Stomach (tissue), 9 donors: ENCODE data around the gene CHDH. TPM values are rescaled to one million over a fixed set of nuclear protein-coding genes. Genes with fewer than 3 reads are reported as not detected.

Source experiments
- DNase-seq, 2 donors: peaks; one replicate each; pipeline versions ENCODE4 v3.0.0 to v3.0.0-alpha.2; 2013 to 2019
- H3K27ac ChIP-seq, 5 donors: fragments of 200-600 bp in 4 of 5; sonication (generic) in 4 of 5; one replicate each; pipeline ENCODE4 v1.5.1; 2013 to 2019; ENCODE audit warnings: mild to moderate bottlenecking in 1 of 5, moderate library complexity in 1 of 5
- H3K27me3 ChIP-seq, 3 donors: fragments of 200-600 bp; sonication (generic); one replicate each; pipeline ENCODE4 v1.5.1; 2017 to 2019; ENCODE audit warnings: mixed run types in 1 of 3
- H3K36me3 ChIP-seq, 4 donors: fragments of 200-600 bp; sonication (generic); 1 replicate in 3 of 4; 2 replicates in 1 of 4; pipeline ENCODE4 v1.5.1; 2016 to 2019
- H3K4me1 ChIP-seq, 4 donors: fragments of 200-600 bp; sonication (generic); one replicate each; pipeline ENCODE4 v1.5.1; 2016 to 2019
- H3K4me3 ChIP-seq, 4 donors: fragments of 200-600 bp; sonication (generic) in 3 of 4; one replicate each; pipeline ENCODE4 v1.5.1; 2016 to 2019; ENCODE audit warnings: mild to moderate bottlenecking in 1 of 4
- H3K9me3 ChIP-seq, 4 donors: fragments of 200-600 bp; sonication (generic); one replicate each; pipeline ENCODE4 v1.5.1; 2016 to 2019
- EP300 ChIP-seq: sonication (generic); formaldehyde crosslinking; IDR thresholded peaks from one replicate; pipeline ENCODE4 v1.6.1; 2017; ENCODE audit warnings: antibody characterized with exemption
- POLR2A ChIP-seq, 4 donors: fragments of 450-650 bp; IDR thresholded peaks; one replicate each; pipeline ENCODE4 v1.6.1; 2016; ENCODE audit warnings: antibody characterized with exemption in 4 of 4, control low read depth in 2 of 4, mild to moderate bottlenecking in 1 of 4, moderate library complexity in 1 of 4
- POLR2AphosphoS5 ChIP-seq, 3 donors: sonication (generic); formaldehyde crosslinking; IDR thresholded peaks; one replicate each; pipeline ENCODE4 v1.6.1; 2016; ENCODE audit warnings: antibody characterized with exemption in 3 of 3
- WGBS, 5 donors: extraction: QIAGEN DNeasy Blood & Tissue Kit in 3 of 5; methylation state at CpG; one replicate each; pipeline versions ENCODE4 v1.1.5 to v1.1.7; 2013 to 2018; 5-methylcytosine and 5-hydroxymethylcytosine counted together
- intact Hi-C: fragments of 100-400 bp; cut with DNase I; formaldehyde crosslinking; loops from one replicate; pipeline ENCODE4 v1.15.1; 2023; ENCODE audit warnings: low total_unique reads
- polyA plus RNA-seq, 3 donors: library from polyadenylated mRNA; stranded (reverse); fragments of 200-250 nt; gene quantifications; one replicate each; pipeline ENCODE4 v1.2.3, GENCODE V29; 2013
- total RNA-seq, 5 donors: library from RNA; depleted of rRNA; stranded (reverse); fragments of >200 nt; gene quantifications; one replicate each; pipeline versions ENCODE4 v1.1.0 to v1.2.3, GENCODE V29; 2014 to 2016
- TF ChIP-seq, protein P1 (sequence below), 7 experiments: fragments of 450-650 bp in 4 of 7; fragments of 200-600 bp in 3 of 7; sonication (generic) in 3 of 7; IDR thresholded peaks; one replicate each; pipeline ENCODE4 v1.5.1; 2016 to 2019; ENCODE audit warnings: antibody characterized with exemption in 7 of 7, control low read depth in 2 of 7, mild to moderate bottlenecking in 1 of 7
- donor health status: healthy with polysubstance abuse.
- donor health status: Bipolar disorder and iron deficiency.
- donor health status: healthy.

The CHDH gene
- total and polyA plus RNA-seq, 8 donors, result 1.7 to 385 (median 8.4) TPM

- 53 to 66% (median 62%) methylated on average over 5 of the region's 5 CpGs for WGBS, 5 donors
- Histone ChIP-seq H3K9me3 (no peaks in the 10 kb centered on the region), H3K27me3 (peaks cover 0 to 8% (median 0%) of the 10 kb centered on the region in 3 donors), H3K27ac (no peak overlapping the region), H3K4me3 (no peak overlapping the region), H3K4me1 (peaks cover 0 to 16% (median 5%) of the 10 kb centered on the region in 4 donors), H3K36me3 (no peaks in the 10 kb centered on the region)
- no peak for DNase-seq
- TF ChIP-seq POLR2AphosphoS5 (IDR thresholded peaks at IDR 0.05) (no peak), EP300 (no peak), POLR2A (IDR thresholded peaks at IDR 0.05) (no peak)
- TF ChIP-seq, protein P1, sequence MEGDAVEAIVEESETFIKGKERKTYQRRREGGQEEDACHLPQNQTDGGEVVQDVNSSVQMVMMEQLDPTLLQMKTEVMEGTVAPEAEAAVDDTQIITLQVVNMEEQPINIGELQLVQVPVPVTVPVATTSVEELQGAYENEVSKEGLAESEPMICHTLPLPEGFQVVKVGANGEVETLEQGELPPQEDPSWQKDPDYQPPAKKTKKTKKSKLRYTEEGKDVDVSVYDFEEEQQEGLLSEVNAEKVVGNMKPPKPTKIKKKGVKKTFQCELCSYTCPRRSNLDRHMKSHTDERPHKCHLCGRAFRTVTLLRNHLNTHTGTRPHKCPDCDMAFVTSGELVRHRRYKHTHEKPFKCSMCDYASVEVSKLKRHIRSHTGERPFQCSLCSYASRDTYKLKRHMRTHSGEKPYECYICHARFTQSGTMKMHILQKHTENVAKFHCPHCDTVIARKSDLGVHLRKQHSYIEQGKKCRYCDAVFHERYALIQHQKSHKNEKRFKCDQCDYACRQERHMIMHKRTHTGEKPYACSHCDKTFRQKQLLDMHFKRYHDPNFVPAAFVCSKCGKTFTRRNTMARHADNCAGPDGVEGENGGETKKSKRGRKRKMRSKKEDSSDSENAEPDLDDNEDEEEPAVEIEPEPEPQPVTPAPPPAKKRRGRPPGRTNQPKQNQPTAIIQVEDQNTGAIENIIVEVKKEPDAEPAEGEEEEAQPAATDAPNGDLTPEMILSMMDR (IDR thresholded peaks at IDR 0.05), result no peak
- intact Hi-C loops, result no loop called here
Observed at GRCh38 chr3:53773021-53773436, 73.2 kb downstream of the CHDH start.

GRCh38 chr3:53772562-53772961 is 73.7 kb downstream of the CHDH start:
- 73 to 90% (median 87%) methylated on average over 14 of the region's 14 CpGs for WGBS, 5 donors
- DNase-seq, result no peak
- Histone ChIP-seq H3K27me3 (peaks cover 0 to 8% (median 0%) of the 10 kb centered on the region in 3 donors), H3K4me3 (no peak overlapping the region), H3K27ac (no peak overlapping the region), H3K36me3 (no peaks in the 10 kb centered on the region), H3K9me3 (no peaks in the 10 kb centered on the region), H3K4me1 (peaks cover 0 to 16% (median 5%) of the 10 kb centered on the region in 4 donors)
- intact Hi-C loops, result no loop called here
- TF ChIP-seq POLR2AphosphoS5 (IDR thresholded peaks at IDR 0.05), result no peak
- no peak for TF ChIP-seq EP300
- TF ChIP-seq POLR2A (IDR thresholded peaks at IDR 0.05), result no peak
- TF ChIP-seq, protein P1 (IDR thresholded peaks at IDR 0.05), result no peak

GRCh38 chr3:53768478-53769459 is 77.5 kb downstream of the CHDH start:
- H3K4me1 ChIP-seq, result peaks cover 0 to 8% (median 4%) of the 10 kb centered on the region in 4 donors
- TF ChIP-seq, protein P1 (IDR thresholded peaks at IDR 0.05), result no peak
- TF ChIP-seq EP300 (no peak), POLR2AphosphoS5 (IDR thresholded peaks at IDR 0.05) (no peak), POLR2A (IDR thresholded peaks at IDR 0.05) (no peak)
- H3K27ac ChIP-seq, result no peak overlapping the region
- no peak for DNase-seq
- intact Hi-C loops, result no loop called here
- H3K4me3 ChIP-seq, result no peak overlapping the region
- WGBS, 5 donors, result 59 to 67% (median 65%) methylated on average over 10 to 12 of the region's 12 CpGs
- H3K9me3 ChIP-seq, result no peaks in the 10 kb centered on the region
- H3K36me3 ChIP-seq, result no peaks in the 10 kb centered on the region
- H3K27me3 ChIP-seq, result peaks cover 0 to 15% (median 0%) of the 10 kb centered on the region in 3 donors

- no peak for DNase-seq
- Histone ChIP-seq H3K27me3 (peaks cover 0 to 15% (median 0%) of the 10 kb centered on the region in 3 donors), H3K4me3 (no peak overlapping the region), H3K27ac (no peak overlapping the region), H3K4me1 (no peaks in the 10 kb centered on the region), H3K9me3 (no peaks in the 10 kb centered on the region), H3K36me3 (no peaks in the 10 kb centered on the region)
- 93 to 98% (median 95%) methylated on average over 7 of the region's 7 CpGs for WGBS, 5 donors
- intact Hi-C loops, result no loop called here
- TF ChIP-seq POLR2A (IDR thresholded peaks at IDR 0.05) (no peak), POLR2AphosphoS5 (IDR thresholded peaks at IDR 0.05) (no peak), EP300 (no peak)
Observed at GRCh38 chr3:53766706-53767105, 79.5 kb downstream of the CHDH start.
